ENCODE results near the gene LIFR.

Gene LIFR

DNA sequence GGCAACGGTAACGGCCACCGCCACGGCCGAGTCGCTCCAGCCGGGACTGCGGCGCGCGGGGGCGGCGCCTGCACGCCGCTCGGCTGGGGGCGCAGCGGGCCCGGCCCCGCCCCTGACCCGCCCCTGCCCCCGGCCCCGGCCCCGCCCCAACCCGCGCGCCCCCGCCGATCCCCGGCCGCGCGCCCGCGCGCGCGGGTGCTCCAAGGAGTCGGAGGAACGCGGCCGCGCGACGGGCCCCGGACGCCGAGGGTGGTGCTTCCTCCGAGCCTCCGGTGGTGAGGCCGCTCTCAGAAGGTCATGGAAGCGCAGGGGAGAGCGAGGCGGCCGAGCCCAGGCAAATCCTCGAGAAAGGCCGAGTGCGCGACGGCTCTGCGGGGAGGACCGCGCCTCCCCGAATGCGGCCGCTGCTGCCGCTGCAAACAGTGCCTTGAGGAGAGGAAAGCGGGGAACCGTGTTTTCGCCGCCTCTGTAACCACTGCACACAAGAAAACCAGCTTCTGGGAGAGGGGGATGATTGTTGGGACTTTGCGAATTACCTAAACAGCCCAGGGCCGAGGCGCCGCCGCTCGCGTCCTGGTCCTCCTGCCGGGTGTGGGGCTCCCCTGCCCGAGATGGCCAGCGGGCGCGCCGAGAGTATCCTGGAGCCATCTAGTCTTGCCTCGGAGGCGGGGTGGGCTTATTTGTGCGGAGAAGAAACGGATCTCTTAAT lies at the start of gene LIFR:
TSS of gene LIFR (minus strand) at position 48 of the 709 bp plus-strand sequence. CDS start 25,999 bp downstream, outside the sequence.
- DNase-seq (ENCODE audit: low spot score) = peak; percentile 84
- Histone ChIP-seq H3K4me3 (peak within 1 kb of the TSS; percentile 84), H3K27ac (peak within 1 kb of the TSS; percentile 92 to 96)
- TF ChIP-seq, protein P1, sequence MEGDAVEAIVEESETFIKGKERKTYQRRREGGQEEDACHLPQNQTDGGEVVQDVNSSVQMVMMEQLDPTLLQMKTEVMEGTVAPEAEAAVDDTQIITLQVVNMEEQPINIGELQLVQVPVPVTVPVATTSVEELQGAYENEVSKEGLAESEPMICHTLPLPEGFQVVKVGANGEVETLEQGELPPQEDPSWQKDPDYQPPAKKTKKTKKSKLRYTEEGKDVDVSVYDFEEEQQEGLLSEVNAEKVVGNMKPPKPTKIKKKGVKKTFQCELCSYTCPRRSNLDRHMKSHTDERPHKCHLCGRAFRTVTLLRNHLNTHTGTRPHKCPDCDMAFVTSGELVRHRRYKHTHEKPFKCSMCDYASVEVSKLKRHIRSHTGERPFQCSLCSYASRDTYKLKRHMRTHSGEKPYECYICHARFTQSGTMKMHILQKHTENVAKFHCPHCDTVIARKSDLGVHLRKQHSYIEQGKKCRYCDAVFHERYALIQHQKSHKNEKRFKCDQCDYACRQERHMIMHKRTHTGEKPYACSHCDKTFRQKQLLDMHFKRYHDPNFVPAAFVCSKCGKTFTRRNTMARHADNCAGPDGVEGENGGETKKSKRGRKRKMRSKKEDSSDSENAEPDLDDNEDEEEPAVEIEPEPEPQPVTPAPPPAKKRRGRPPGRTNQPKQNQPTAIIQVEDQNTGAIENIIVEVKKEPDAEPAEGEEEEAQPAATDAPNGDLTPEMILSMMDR (IDR thresholded peaks at IDR 0.05) = no peak

DNA sequence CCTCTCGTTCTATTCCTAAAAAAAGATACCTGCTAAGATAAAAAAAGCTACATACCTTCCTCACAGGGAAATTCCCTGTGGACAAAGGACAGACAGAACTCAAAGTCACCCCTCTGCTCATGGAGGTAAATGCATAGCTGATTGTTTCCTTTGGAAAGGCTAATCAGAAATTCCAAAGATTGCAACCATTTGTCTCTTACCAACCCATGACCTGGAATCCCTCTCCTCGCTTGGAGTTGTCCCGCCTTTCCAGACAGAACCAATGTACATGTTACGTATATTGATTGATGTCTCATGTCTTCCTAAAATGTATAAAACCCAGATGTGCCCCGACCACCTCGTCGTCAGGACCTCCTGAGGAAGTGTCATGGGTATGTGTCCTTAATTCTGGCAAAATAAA lies 49.2 kb upstream of the LIFR start:
- Histone ChIP-seq H3K27ac (no peak overlapping the region), H3K4me3 (no peak overlapping the region)
- TF ChIP-seq, protein P1 (IDR thresholded peaks at IDR 0.05) = no peak
- DNase-seq (ENCODE audit: low spot score) = no peak

DNA sequence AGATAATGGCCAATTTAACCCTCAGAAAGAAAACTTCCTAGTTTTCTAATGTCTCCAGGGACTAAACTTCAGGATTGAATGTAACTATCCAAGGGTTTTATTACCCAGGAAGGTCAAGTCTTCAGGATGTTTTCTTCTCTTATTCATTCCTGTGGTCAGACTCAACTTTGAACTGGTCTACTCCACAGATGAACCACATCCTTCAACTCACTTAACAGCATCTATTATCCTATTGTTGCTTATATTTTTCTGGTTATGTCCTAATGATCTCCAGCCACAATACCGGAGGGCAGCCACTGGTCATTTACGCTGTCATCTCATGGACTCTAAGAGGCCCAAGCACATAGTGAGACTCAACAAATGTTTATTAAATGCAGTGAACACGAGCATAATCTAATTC lies 47.2 kb upstream of the LIFR start:
- no peak for DNase-seq (ENCODE audit: low spot score)
- Histone ChIP-seq H3K4me3 (no peak overlapping the region), H3K27ac (no peak overlapping the region)
- TF ChIP-seq, protein P1 (IDR thresholded peaks at IDR 0.05) = no peak

DNA sequence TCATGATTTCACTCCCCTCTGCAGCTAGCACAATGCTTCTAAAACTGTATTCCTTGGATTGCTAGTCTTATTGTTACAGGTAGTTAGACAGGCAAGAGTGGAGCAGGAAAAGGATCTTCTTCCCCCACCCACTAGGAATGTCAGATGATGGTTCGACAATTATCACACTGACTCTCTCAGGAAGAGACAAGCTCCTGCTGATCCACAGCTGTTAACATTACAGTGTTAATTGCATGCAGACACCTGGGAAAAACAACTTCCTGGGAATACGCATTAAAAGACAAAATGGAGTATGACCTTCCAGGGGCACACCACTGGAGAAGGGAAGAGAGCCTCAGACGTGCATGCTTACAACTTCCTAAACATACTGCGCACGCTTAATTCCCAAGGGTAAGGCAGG lies 46.2 kb upstream of the LIFR start:
- DNase-seq (ENCODE audit: low spot score) = no peak
- no peak overlapping the region for H3K4me3 ChIP-seq
- no peak overlapping the region for H3K27ac ChIP-seq
- TF ChIP-seq, protein P1 (IDR thresholded peaks at IDR 0.05) = no peak

GRCh38 chr5:38601863-38602298 lies 45.4 kb upstream of the LIFR start:
- H3K27ac ChIP-seq = peak overlapping the region in 1 of 2 donors; percentile 59

DNA sequence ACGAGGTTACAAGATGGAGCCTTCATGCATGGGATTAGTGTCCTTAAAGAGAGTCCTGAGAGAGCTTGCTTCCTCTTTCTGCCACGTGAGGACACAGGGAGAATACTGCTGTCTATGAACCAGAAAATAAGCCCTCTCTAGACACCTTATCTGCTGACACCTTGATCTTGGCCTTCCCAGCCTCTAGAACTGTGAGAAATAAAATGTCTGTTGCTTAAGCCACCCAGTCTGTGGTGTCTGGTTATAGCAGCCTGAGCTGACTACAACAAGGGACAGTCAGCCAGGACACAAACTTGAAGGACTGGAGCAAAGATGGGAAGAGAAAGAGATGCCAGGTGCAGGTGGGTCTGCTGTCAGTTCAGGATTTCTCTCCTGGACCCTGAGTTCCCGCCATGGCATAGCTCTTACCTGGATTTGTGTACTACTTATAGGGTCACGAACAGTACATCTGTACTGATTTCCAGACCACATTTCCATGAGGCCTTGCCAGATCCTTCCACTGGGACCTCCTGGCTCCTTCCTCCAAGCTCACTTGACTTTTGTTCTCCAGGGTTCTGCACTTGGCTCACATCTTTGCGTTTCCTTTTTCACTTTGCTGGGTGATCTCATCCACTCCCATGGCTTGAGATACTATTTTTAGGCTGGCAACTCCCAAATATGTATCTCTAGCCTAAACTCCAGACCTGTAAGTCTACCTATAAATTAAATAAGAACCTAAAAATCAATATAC lies 44.9 kb upstream of the LIFR start:
- TF ChIP-seq, protein P1 (IDR thresholded peaks at IDR 0.05) = no peak
- DNase-seq (ENCODE audit: low spot score) = no peak
- no peak overlapping the region for H3K4me3 ChIP-seq
- peak overlapping the region; percentile 54 to 59 for H3K27ac ChIP-seq

More at GRCh38 chr5:38601863-38602298, 45.4 kb upstream of the LIFR start:
- TF ChIP-seq, protein P1 (IDR thresholded peaks at IDR 0.05) = no peak
- DNase-seq (ENCODE audit: low spot score) = no peak
- H3K4me3 ChIP-seq = no peak overlapping the region

All from coronary artery (tissue), 2 donors.